Heart left ventricle (tissue), 16 donors: ENCODE measurements around the gene LRRC46. TPM values are rescaled to one million over a fixed set of nuclear protein-coding genes. Genes with fewer than 3 reads are reported as not detected.
A peak's percentile ranks its signal among the peaks of the same experiment; 100 is the strongest.

Source experiments
- ATAC-seq, 4 donors: fragments of 200-7000 bp; cut with Tn5 transposase; one replicate each; pipeline ENCODE4 v1.9.1; 2020 to 2022; ENCODE audit warnings: moderate library complexity in 4 of 4, mild to moderate bottlenecking in 3 of 4, moderate number of reproducible peaks in 1 of 4
- DNase-seq, 5 donors: peaks; one replicate each; pipeline ENCODE4 v3.0.0-alpha.2; 2020
- H3K27ac ChIP-seq, 12 donors: fragments of 200-600 bp; sonication (generic) in 4 of 12; one replicate each; pipeline versions ENCODE4 v1.5.0 to v1.8.0; 2016 to 2022; ENCODE audit warnings: mild to moderate bottlenecking in 2 of 12
- H3K27me3 ChIP-seq, 9 donors: fragments of 200-600 bp; sonication (generic) in 2 of 9; one replicate each; pipeline versions ENCODE4 v1.5.1 to v1.8.0; 2016 to 2022; ENCODE audit warnings: mild to moderate bottlenecking in 3 of 9
- H3K36me3 ChIP-seq, 9 donors: fragments of 200-600 bp; sonication (generic) in 2 of 9; one replicate each; pipeline versions ENCODE4 v1.5.0 to v1.8.0; 2018 to 2022; ENCODE audit warnings: mild to moderate bottlenecking in 2 of 9
- H3K4me1 ChIP-seq, 12 donors: fragments of 200-600 bp; sonication (generic) in 4 of 12; one replicate each; pipeline versions ENCODE4 v1.5.0 to v1.8.0; 2016 to 2022; ENCODE audit warnings: mild to moderate bottlenecking in 3 of 12
- H3K4me3 ChIP-seq, 12 donors: fragments of 200-600 bp; sonication (generic) in 4 of 12; one replicate each; pipeline versions ENCODE4 v1.5.0 to v1.8.0; 2017 to 2022; ENCODE audit warnings: mild to moderate bottlenecking in 9 of 12, moderate library complexity in 4 of 12
- H3K9me3 ChIP-seq, 12 donors: fragments of 200-600 bp; sonication (generic) in 4 of 12; one replicate each; pipeline versions ENCODE4 v1.5.0 to v1.8.0; 2016 to 2022; ENCODE audit warnings: mild to moderate bottlenecking in 1 of 12
- CTCF ChIP-seq, 12 donors: fragments of 200-600 bp; sonication (generic) in 4 of 12; IDR thresholded peaks; one replicate each; pipeline versions ENCODE4 v1.5.0 to v1.8.0; 2018 to 2022; ENCODE audit warnings: antibody characterized with exemption in 12 of 12, mild to moderate bottlenecking in 5 of 12
- POLR2A ChIP-seq, 2 donors: fragments of 450-650 bp; IDR thresholded peaks; one replicate each; pipeline ENCODE4 v1.6.1; 2017; ENCODE audit warnings: antibody characterized with exemption in 2 of 2, mild to moderate bottlenecking in 2 of 2, moderate library complexity in 2 of 2
- WGBS, 4 donors: extraction: QIAGEN DNeasy Blood & Tissue Kit in 2 of 4; methylation state at CpG; one replicate each; pipeline versions ENCODE4 v1.1.5 to v1.1.7; 2013 to 2018; 5-methylcytosine and 5-hydroxymethylcytosine counted together
- intact Hi-C, 10 donors: fragments of 100-400 bp; cut with DNase I; formaldehyde crosslinking; loops; one replicate each; pipeline versions ENCODE4 v1.11.1 to v1.14.2; 2022
- polyA plus RNA-seq, 2 donors: library from polyadenylated mRNA; stranded (reverse); fragments of 200-250 nt; gene quantifications; one replicate each; pipeline ENCODE4 v1.2.3, GENCODE V29; 2013
- total RNA-seq, 9 donors: library from RNA; depleted of rRNA in 2 of 9; stranded (reverse); fragments of >200 nt in 2 of 9; fragmentation: NEBNext Ultra II Directional in 3 of 9; extraction: Animal tissue kit (Norgen Biotek cat#: 25700) in 3 of 9; gene quantifications; one replicate each; pipeline versions ENCODE4 v1.1.0 to v1.2.4, GENCODE V29; 2016 to 2023
- donor health status: ischemic (EF 13 %, LVEDD 7.1; RV severe dilation, severe dysfunction).
- donor health status: healthy with polysubstance abuse.
- donor health status: DM: no; HTN: yes; CAD: no.
- donor health status: DM: no; HTN: no; CAD: no.
- donor health status: ischemic (EF 25% LVEDD 6.9; RV normal size, moderate dysfunction).
- donor health status: ischemic (EF 25% LVEDD 5.7; RV mildly dilated, moderate dysfunction).
- donor health status: healthy.
- donor health status: DM: yes; HTN: yes; CAD: no.
- donor health status: ischemic (EF 35%, LVEDD 5.7; RV mildly dilated, moderate dysfunction).
- donor health status: nonischemic (EF 11% LVEDD 7.7; RV severe dilation, severe dysfunction).
- donor health status: DM: yes; HTN: yes; CAD: no.
- donor health status: PGD.
- donor health status: ischemic (EF 29% LVEDD 5.4; RV normal size, mild dysfunction).
- donor health status: nonischemic (EF 23%, LVEDD 6.1; RV moderate dilation, normal function).

Gene LRRC46
- total and polyA plus RNA-seq, 11 donors: 0.17 to 0.44 (median 0.32) TPM; not detected in 2

GRCh38 chr17:47829870-47830269 is 1.6 kb upstream of the LRRC46 start:
- no peak overlapping the region for H3K4me3 ChIP-seq
- no peak for ATAC-seq
- peaks cover 0 to 44% (median 23%) of the 10 kb centered on the region in 12 donors for H3K4me1 ChIP-seq
- TF ChIP-seq CTCF (IDR thresholded peaks at IDR 0.05) (no peak), POLR2A (IDR thresholded peaks at IDR 0.05) (no peak)
- H3K36me3 ChIP-seq: peaks cover 0 to 46% (median 40%) of the 10 kb centered on the region in 9 donors
- 81 to 90% (median 85%) methylated on average over 3 of the region's 3 CpGs for WGBS, 4 donors
- DNase-seq: no peak
- intact Hi-C loops: no loop called here
- H3K9me3 ChIP-seq: no peaks in the 10 kb centered on the region
- no peaks in the 10 kb centered on the region for H3K27me3 ChIP-seq
- peak overlapping the region in 1 of 12 donors; percentile 86 for H3K27ac ChIP-seq

- Histone ChIP-seq H3K9me3 (no peaks in the 10 kb centered on the region), H3K27me3 (no peaks in the 10 kb centered on the region), H3K4me1 (peaks cover 0 to 50% (median 24%) of the 10 kb centered on the region in 12 donors), H3K36me3 (peaks cover 0 to 41% (median 34%) of the 10 kb centered on the region in 9 donors), H3K27ac (peak overlapping the region in 10 of 12 donors; percentile 63 to 86 (median 75)), H3K4me3 (peak overlapping the region; percentile 68 to 93 (median 77))
- 69 to 77% (median 72%) methylated on average over 18 of the region's 18 CpGs for WGBS, 4 donors
- DNase-seq: no peak
- intact Hi-C loops: no loop called here
- TF ChIP-seq CTCF (IDR thresholded peaks at IDR 0.05) (no peak), POLR2A (IDR thresholded peaks at IDR 0.05) (no peak)
- ATAC-seq: no peak
Measured at GRCh38 chr17:47830396-47831002, 971 bp upstream of the LRRC46 start.

GRCh38 chr17:47831934-47832327 is 461 bp downstream of the LRRC46 start:
- H3K36me3 ChIP-seq: peaks cover 0 to 39% (median 28%) of the 10 kb centered on the region in 9 donors
- intact Hi-C loops: no loop called here
- no peak for DNase-seq
- H3K4me1 ChIP-seq: peaks cover 0 to 52% (median 24%) of the 10 kb centered on the region in 12 donors
- peak in 2 of 4 donors; percentile 10 for ATAC-seq
- no peaks in the 10 kb centered on the region for H3K9me3 ChIP-seq
- no peaks in the 10 kb centered on the region for H3K27me3 ChIP-seq
- WGBS, 4 donors: 9 to 12% (median 10%) methylated on average over 7 of the region's 7 CpGs
- H3K27ac ChIP-seq: peak overlapping the region in 7 of 12 donors; percentile 12 to 86 (median 75)
- TF ChIP-seq CTCF (IDR thresholded peaks at IDR 0.05) (no peak), POLR2A (IDR thresholded peaks at IDR 0.05) (no peak)
- H3K4me3 ChIP-seq: peak overlapping the region; percentile 68 to 93 (median 77)

GRCh38 chr17:47834756-47835155 is 3.3 kb downstream of the LRRC46 start:
- H3K4me1 ChIP-seq: peaks cover 0 to 48% (median 28%) of the 10 kb centered on the region in 12 donors
- intact Hi-C loops: no loop called here
- no peaks in the 10 kb centered on the region for H3K27me3 ChIP-seq
- ATAC-seq: no peak
- 51 to 57% (median 54%) methylated on average over 5 of the region's 5 CpGs for WGBS, 4 donors
- H3K27ac ChIP-seq: peak overlapping the region in 10 of 12 donors; percentile 42 to 73 (median 60)
- no peak overlapping the region for H3K4me3 ChIP-seq
- DNase-seq: no peak
- H3K36me3 ChIP-seq: peaks cover 0 to 37% (median 22%) of the 10 kb centered on the region in 9 donors
- no peaks in the 10 kb centered on the region for H3K9me3 ChIP-seq
- TF ChIP-seq CTCF (IDR thresholded peaks at IDR 0.05) (no peak), POLR2A (IDR thresholded peaks at IDR 0.05) (no peak)
